WTC11 (cell line): Measurements from ENCODE around the gene GARS1. TPM values are rescaled to one million over a fixed set of nuclear protein-coding genes. Genes with fewer than 3 reads are reported as not detected.

Experiments
- ATF6 ChIP-seq: sonication (generic); formaldehyde crosslinking; IDR thresholded peaks from 2 replicates; pipeline ENCODE4 v1.8.1; 2023; ENCODE audit warnings: mild to moderate bottlenecking, missing genetic modification reagents
- CDX4 ChIP-seq: fragments of 250-450 bp; sonication (Bioruptor Pico); IDR thresholded peaks from 2 replicates; pipeline ENCODE4 v1.9.0; 2021; ENCODE audit warnings: moderate library complexity, mild to moderate bottlenecking, inconsistent platforms, borderline replicate concordance
- ESRRA ChIP-seq: sonication (generic); formaldehyde crosslinking; IDR thresholded peaks from 2 replicates; pipeline ENCODE4 v1.8.1; 2022; ENCODE audit warnings: mild to moderate bottlenecking, missing genetic modification reagents, borderline replicate concordance
- FOXJ3 ChIP-seq: sonication (generic); formaldehyde crosslinking; IDR thresholded peaks from 2 replicates; pipeline ENCODE4 v1.9.0; 2021; ENCODE audit warnings: missing genetic modification reagents, mild to moderate bottlenecking, borderline replicate concordance
- IRF1 ChIP-seq: sonication (generic); formaldehyde crosslinking; IDR thresholded peaks from 2 replicates; pipeline ENCODE4 v1.8.0; 2023; ENCODE audit warnings: missing genetic modification reagents
- NR1H2 ChIP-seq: sonication (generic); formaldehyde crosslinking; IDR thresholded peaks from 2 replicates; pipeline ENCODE4 v1.9.0; 2021; ENCODE audit warnings: mild to moderate bottlenecking, moderate library complexity, missing genetic modification reagents
- TEAD4 ChIP-seq: sonication (generic); formaldehyde crosslinking; IDR thresholded peaks from 2 replicates; pipeline ENCODE4 v1.8.0; 2022; ENCODE audit warnings: mild to moderate bottlenecking, missing genetic modification reagents
- TP53 ChIP-seq: sonication (generic); formaldehyde crosslinking; IDR thresholded peaks from 2 replicates; pipeline ENCODE4 v1.8.1; 2023; ENCODE audit warnings: mild to moderate bottlenecking, missing genetic modification reagents
- USF1 ChIP-seq: sonication (generic); formaldehyde crosslinking; IDR thresholded peaks from 2 replicates; pipeline ENCODE4 v1.8.0; 2022; ENCODE audit warnings: mild to moderate bottlenecking, missing genetic modification reagents
- ZNF232 ChIP-seq: sonication (generic); formaldehyde crosslinking; IDR thresholded peaks from 2 replicates; pipeline ENCODE4 v1.8.0; 2022; ENCODE audit warnings: mild to moderate bottlenecking, missing genetic modification reagents
- ZNF396 ChIP-seq: fragments of 250-450 bp; sonication (Bioruptor Pico); IDR thresholded peaks from 2 replicates; pipeline ENCODE4 v1.8.0; 2021; ENCODE audit warnings: mild to moderate bottlenecking, moderate library complexity, borderline replicate concordance
- total RNA-seq: library from RNA; stranded (reverse); gene quantifications from 3 replicates; pipeline ENCODE4 v1.2.3, GENCODE V29; 2021

Gene GARS1
- total RNA-seq, 1 experiment from 2014 or later, result 236 TPM

GRCh38 chr7:30683306-30683705, 88.6 kb downstream of the GARS1 start (continued):
- TF ChIP-seq ATF6 (CRISPR knock-in tag), result no peak
- no peak for TF ChIP-seq NR1H2 (CRISPR knock-in tag)
- no peak for TF ChIP-seq FOXJ3 (CRISPR knock-in tag)
- no peak for TF ChIP-seq CDX4 (CRISPR knock-in tag)
- no peak for TF ChIP-seq ZNF232 (CRISPR knock-in tag)
- no peak for TF ChIP-seq ZNF396 (CRISPR knock-in tag)
- TF ChIP-seq USF1 (CRISPR knock-in tag), result no peak
- no peak for TF ChIP-seq IRF1 (CRISPR knock-in tag)
- no peak for TF ChIP-seq TEAD4 (CRISPR knock-in tag)
- TF ChIP-seq ESRRA (CRISPR knock-in tag), result no peak
- TF ChIP-seq TP53 (CRISPR knock-in tag), result no peak

Other genes starting within 250 kb of the GARS1 start
- gene NOD1, start 116.1 kb upstream of the GARS1 start, total RNA-seq, result 6.0 to 6.4 TPM (median 6.3 TPM) in 3 replicates
- gene GGCT, start 90.0 kb upstream of the GARS1 start, total RNA-seq, result 95.4 to 106 TPM (median 101 TPM) in 3 replicates
- 0.09 to 0.25 TPM (median 0.22 TPM) in 3 replicates for gene CRHR2, start 87.6 kb downstream of the GARS1 start, total RNA-seq
- 3.5 to 5.6 TPM (median 4.4 TPM) in 3 replicates for gene INMT, start 157.3 kb downstream of the GARS1 start, total RNA-seq
- 1.8 to 2.2 TPM (median 2.0 TPM) in 3 replicates for gene MINDY4, start 176.5 kb downstream of the GARS1 start, total RNA-seq